ENCODE measurements around the gene STUM.

Gene STUM

GRCh38 chr1:226643177-226643576 is 94.6 kb downstream of the STUM start:
- no peak for DNase-seq

- no peak for DNase-seq
These were observed 95.3 kb downstream of the STUM start for GRCh38 chr1:226643611-226644540.

DNA sequence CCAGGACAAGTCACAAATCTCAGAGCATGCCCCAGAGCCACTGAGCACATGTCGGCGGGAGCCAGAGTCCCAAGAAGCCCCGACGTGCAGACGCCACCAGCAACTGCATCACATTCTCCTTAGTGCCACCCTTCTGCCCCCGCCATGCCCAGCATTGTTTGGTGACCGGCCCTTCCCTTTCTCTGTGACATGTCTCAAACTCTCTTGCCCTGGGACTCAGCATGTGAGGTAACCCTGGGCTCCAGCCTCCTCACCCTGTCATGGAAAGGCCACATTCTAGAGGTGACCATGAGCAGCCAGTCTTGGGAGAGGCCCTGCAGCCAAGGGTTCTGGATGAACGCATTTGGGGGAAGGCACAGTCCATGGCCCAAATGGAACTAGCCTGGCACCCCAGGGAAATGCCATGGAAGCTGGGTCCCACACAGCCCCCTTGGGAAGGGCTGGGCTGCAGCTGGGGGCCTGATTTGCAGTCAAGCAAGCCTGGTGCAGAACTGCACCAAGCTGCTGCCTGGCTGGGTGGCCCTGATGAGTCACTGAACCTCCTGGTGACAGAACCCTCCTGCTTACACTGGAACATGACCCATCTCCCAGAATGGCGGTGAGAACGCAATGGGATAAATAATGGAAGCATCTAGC is 96.1 kb downstream of the STUM start:
- no peak for DNase-seq

DNA sequence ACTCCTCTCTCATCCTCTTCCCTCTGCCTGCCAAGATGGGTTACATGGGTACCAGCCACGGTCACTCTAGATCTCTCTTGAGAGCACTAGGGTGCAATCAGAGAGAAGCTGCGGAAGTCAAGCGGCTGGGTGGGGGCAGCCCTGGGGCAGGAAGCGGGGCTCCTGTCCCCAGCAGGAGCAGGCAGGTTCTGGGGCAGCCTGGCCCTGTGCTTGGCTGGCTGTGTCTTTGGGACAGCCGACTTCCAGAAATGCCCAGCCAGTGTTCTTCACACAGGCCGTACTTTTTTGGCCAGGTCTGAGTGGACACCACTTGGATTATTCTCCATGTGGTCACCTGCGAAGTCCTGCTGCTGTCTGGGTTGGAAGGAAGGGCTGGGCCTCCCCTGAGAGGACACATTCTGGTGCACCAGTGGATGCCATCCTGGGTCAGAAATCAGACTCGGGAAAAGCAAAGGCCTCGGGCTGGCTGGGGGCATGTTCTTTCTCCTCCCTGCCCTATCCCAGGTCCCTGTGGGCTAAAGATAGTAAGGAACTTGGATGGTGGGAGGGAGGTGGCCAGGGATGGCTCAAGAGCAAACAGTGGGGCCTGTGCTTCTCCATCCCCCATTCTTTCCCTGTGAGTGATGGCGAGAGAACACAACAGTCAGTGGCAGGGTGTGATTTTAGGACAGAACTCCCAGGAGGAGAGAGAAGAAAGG is 96.9 kb downstream of the STUM start:
- DNase-seq = no peak

- no peak for DNase-seq
These were observed 97.7 kb downstream of the STUM start for GRCh38 chr1:226646026-226646869.

GRCh38 chr1:226646870-226647449 is 98.4 kb downstream of the STUM start:
- no peak for DNase-seq

- no peak for DNase-seq
These were observed 99.2 kb downstream of the STUM start for GRCh38 chr1:226647719-226648118.

DNA sequence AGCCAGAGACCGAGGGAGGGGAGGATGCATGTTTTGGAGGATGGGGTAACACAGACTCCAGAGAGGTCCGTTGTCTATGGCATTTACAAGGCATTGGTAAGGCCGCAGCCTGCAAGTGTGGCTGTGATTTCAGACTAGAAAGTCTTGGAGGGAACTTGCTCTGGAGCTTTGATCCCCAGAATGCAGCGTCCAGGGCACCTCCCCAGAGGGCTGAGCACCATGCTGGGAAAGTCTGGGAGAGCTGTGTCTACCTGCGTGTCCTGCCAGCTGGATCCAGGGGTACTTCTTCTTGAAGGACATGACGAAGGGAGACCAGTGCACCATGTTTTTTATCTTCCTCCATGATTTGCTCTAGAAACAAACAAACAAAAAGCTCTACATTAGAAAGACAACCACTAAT is 99.9 kb downstream of the STUM start:
- DNase-seq = no peak

GRCh38 chr1:226649244-226649643 is 100.7 kb downstream of the STUM start:
- DNase-seq = no peak

- peak; percentile 35 for DNase-seq
These were observed 101.2 kb downstream of the STUM start for GRCh38 chr1:226649780-226650179.

DNA sequence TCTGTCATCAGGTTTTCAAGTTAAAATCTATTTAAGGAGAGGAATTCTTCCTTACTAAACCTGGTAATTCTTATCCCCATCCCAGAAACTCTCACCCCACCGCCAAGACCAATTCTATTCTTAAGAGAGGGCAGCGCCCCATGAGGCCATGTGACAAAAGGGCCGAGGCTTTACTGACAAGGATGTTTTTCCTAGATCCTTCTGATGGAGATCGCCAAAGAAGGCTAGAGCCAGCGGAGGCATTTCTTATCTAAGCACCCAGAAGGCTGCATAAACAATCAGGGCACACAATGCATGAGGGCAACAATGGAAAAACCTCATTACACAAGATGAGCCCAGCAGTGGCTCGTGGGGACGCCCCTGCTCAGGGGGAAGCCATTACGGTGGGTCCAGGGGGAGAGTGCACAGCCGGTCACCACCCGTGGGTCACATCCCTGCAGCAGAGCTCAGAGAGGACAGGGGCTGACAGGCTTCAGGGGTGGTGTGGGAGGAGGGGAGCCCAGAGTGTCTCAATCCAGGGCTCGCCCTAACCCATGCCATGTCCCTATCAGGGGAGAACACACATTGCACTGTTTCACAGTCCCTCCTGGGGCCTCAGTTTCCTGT is 101.8 kb downstream of the STUM start:
- no peak for DNase-seq

DNA sequence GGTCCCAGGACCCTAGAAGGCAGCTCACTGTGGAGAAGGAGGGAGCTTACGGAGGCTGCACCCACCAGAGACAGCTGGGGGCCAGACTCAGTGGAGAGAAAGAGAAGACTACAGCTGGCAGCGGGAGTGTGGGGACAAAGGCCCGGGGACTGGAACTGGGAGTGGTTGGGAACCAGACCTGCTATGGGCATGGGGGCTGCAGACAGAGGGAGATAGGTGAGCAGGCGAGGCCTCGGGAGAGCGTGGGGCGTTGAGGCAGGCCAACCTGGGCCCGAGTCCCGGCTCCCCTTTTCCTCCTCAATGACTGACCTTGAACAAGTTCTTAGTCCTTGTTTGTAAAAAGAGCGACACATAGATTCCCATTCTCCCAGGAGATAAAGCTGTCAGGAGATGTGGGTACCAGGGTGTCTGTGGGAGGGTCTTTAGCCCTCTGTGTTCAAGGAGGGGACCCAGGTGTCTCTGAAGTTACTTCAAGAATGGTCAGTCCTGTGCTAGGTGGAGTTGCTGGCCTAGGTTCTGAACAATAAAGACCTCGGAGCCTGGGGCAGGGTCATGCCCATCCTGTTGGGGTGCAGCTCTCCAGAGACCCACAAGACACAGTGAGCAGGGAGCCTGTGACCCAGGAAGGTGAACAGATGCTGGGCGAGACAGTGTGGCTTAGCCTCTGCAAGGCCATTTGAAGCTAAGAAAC is 102.6 kb downstream of the STUM start:
- DNase-seq = no peak

DNA sequence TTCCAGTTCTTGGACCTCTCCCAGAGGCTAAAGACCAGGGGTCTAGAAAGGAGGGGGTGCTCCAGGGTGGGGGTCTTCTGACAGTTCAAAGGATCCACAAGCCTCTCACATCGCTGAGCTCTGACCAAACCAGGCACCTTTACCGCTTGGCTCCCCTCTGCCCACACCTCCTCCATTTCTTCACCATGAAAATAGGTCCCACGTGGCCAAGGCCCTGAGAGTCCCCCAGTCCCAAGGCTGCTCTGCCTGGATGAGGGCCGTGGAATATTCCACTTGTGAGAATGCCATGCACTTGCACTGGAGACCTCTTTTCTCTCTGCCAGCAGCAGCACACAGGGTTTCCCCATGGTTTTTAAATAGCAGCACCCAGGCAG is 103.2 kb downstream of the STUM start:
- DNase-seq = no peak

DNA sequence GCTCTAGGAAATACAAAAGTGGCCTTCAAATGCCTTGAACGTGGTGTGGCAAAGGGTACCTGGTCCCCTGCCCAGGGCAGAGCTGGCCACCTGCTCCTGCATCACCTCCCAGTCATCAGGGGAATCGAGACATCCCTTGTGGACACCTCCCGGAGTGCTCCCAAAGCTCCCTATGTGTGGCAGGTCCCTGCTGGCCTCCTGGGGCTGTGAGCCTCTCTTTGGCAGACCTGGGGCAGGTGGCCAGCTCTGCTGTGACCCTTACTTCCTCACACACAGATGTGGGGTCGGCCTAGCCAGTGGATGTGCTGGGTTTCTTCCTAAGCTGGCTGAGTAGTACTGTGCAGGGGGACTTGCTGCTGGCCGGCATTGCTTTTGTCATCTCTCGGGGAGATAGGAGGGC is 104.0 kb downstream of the STUM start:
- no peak for DNase-seq

DNA sequence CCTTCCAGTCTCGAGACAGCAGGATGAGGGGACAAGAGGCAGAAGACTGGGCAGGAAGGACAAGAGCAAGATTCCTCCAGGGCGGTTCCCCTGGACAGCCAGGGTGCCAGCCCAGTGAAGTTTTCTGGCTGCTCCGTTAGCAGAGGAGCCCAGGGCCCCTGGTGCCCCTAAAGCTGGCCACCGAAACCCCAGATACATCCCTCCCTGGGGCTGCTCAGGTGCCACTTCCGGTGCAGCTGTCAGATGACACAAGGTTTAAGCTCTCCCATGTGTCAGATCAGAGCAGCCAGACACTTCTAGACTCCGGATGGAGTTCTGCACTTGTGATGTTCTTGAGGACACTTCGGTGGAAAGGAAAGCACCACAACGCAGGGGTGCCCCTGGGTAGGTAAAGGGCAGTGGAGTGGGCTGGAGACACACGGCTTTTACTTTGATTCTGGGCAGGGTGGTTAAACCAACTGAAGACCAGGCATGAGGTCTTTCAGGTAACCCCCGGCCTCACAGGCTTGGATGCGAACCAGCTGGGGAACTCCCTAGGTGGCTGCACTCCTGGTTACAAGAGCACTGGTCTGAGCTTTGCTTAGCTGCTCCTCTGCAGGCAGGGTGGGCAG is 104.9 kb downstream of the STUM start:
- DNase-seq = no peak

DNA sequence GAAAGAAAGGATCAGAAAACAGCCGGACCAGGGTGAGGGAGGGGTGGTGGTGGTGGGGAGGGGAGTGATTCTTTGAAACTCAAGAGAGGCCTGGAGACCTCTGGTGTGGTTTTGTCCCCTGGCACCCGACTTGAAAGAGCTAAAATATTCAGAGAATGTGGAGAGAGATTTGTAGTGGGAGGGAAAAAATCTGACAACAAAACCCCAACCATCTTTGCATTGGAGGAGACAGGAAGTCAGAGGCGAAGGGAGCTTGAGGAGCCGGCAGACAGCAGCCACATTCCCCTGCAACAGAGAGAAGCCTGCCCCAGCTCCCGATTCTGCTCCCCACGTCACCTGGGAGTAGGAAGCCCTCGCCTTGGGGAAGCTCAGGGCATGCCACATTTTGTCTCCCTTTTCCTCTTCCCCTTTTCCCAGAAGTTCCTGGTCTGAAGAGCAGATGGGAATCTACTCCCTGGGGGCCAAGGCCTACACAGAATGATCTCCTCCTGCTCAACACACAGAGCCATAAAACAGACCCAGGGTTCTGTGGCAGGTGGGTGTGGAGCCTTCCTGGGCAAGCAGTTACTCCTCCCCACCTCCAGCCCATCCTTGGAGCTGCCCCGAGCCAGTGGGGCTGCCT is 105.6 kb downstream of the STUM start:
- DNase-seq = peak; percentile 45

DNA sequence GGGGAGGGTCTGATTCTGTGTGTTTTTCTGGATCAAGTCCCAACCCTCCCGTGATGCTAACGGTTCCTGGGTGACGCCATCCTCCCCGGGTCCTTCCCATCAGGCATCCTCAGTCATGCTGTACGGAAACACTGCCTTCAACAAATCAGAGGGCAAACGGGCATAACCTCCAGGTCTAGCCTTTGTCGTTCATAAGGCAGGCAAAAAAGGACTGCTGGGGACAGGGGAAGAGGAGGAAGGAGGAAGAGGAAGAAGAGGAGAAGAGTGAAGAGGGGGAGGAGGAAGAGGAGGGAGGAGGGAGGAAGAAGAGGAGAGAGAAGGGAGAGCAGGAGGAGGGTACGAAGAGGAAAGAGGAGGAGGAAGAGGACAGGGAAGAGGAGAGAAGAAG is 106.1 kb downstream of the STUM start:
- DNase-seq = no peak

GRCh38 chr1:226655251-226656163 is 106.9 kb downstream of the STUM start:
- DNase-seq = no peak

DNA sequence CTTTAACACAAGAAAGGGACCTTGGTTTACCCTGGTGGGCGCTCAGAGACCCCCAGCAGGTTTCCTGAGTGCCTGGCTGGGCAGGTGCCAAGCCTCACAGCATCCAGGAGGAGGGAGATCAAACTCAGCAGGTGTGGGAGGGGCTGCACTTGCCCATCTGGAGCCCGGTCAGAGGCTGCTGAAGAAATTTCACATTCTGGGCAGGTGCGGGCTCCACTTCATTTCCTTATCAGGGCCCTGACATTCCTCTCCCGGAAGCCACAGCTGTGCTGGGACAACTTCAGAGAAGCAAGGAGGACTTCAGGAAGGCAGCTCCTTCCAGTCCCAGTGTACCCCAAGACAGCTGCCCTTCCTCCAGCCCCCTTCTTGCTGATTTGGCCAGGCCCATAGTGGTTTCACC is 107.6 kb downstream of the STUM start:
- no peak for DNase-seq
